Upper lobe of left lung (tissue), 4 donors: ENCODE results near the gene MYF6.

ENCODE experiments used
- CTCF ChIP-seq, 6 experiments: fragments of 450-650 bp in 4 of 6; fragments of 200-600 bp in 2 of 6; sonication (generic) in 2 of 6; IDR thresholded peaks; one replicate each; pipeline ENCODE4 v1.5.1; 2016 to 2019; ENCODE audit warnings: antibody characterized with exemption in 6 of 6
- EP300 ChIP-seq, 4 donors: sonication (generic); formaldehyde crosslinking; IDR thresholded peaks; one replicate each; pipeline ENCODE4 v1.5.1; 2017; ENCODE audit warnings: antibody characterized with exemption in 4 of 4, control low read depth in 2 of 4

- TF ChIP-seq CTCF (IDR thresholded peaks at IDR 0.05), result no peak
- no peak for TF ChIP-seq EP300 (IDR thresholded peaks at IDR 0.05)
These were observed 30.6 kb upstream of the MYF6 start for GRCh38 chr12:80676856-80677255.
